WTC11 (cell line): ENCODE results near the gene GSG1L. TPM values are rescaled to one million over a fixed set of nuclear protein-coding genes. Genes with fewer than 3 reads are reported as not detected.

Experiments used
- ATAC-seq: fragments of 200-7000 bp; cut with Tn5 transposase; 2 replicates; pipeline ENCODE4 v1.10.0; 2021; ENCODE audit warnings: mild to moderate bottlenecking, moderate library complexity
- CTCF ChIA-PET: fragments of 300-600 bp; sonication (Branson Sonifier 250); formaldehyde crosslinking; loops from one replicate; lab custom pipeline; 2021; ENCODE audit warnings: antibody characterized with exemption; lab: Charles Lee
- POLR2A ChIA-PET: fragments of 350-600 bp; sonication (Branson Sonifier 250); formaldehyde crosslinking; loops from one replicate; lab custom pipeline; 2021; ENCODE audit warnings: antibody characterized with exemption; lab: Charles Lee
- DNase-seq: peaks from one replicate; pipeline ENCODE4 v3.0.0; 2021; ENCODE audit warnings: low spot score
- H3K27ac Mint-ChIP-seq: 2 replicates; pipeline ENCODE4 v1.8.0; 2021; ENCODE audit warnings: mixed read lengths
- H3K27me3 Mint-ChIP-seq: 2 replicates; pipeline ENCODE4 v1.8.0; 2021; ENCODE audit warnings: low read depth, mild to moderate bottlenecking, moderate library complexity, mixed read lengths
- H3K36me3 Mint-ChIP-seq: 2 replicates; pipeline ENCODE4 v1.8.0; 2021; ENCODE audit warnings: mixed read lengths
- H3K4me1 Mint-ChIP-seq: 2 replicates; pipeline ENCODE4 v1.8.0; 2022; ENCODE audit warnings: mixed read lengths
- H3K4me3 Mint-ChIP-seq: 2 replicates; pipeline ENCODE4 v1.8.0; 2021; ENCODE audit warnings: mild to moderate bottlenecking, moderate library complexity, mixed read lengths
- H3K9me3 Mint-ChIP-seq: 2 replicates; pipeline ENCODE4 v1.8.0; 2021; ENCODE audit warnings: mixed read lengths
- ELF4 ChIP-seq: sonication (generic); formaldehyde crosslinking; IDR thresholded peaks from 2 replicates; pipeline ENCODE4 v1.8.1; 2022; ENCODE audit warnings: low read depth, mild to moderate bottlenecking, moderate library complexity, missing genetic modification reagents
- FOXJ3 ChIP-seq: sonication (generic); formaldehyde crosslinking; IDR thresholded peaks from 2 replicates; pipeline ENCODE4 v1.9.0; 2021; ENCODE audit warnings: missing genetic modification reagents, mild to moderate bottlenecking, borderline replicate concordance
- GRHL2 ChIP-seq: fragments of 250-450 bp; sonication (Bioruptor Pico); IDR thresholded peaks from 2 replicates; pipeline ENCODE4 v1.8.0; 2022; ENCODE audit warnings: mild to moderate bottlenecking, moderate library complexity; ENCODE audit not compliant: insufficient replicate concordance, severe bottlenecking
- KAT7 ChIP-seq: sonication (generic); formaldehyde crosslinking; IDR thresholded peaks from 2 replicates; pipeline ENCODE4 v1.8.1; 2023; ENCODE audit warnings: missing genetic modification reagents, mild to moderate bottlenecking, borderline replicate concordance
- MXD4 ChIP-seq: fragments of 250-450 bp; sonication (Bioruptor Pico); IDR thresholded peaks from 2 replicates; pipeline ENCODE4 v1.8.0; 2021; ENCODE audit warnings: mild to moderate bottlenecking, moderate library complexity, borderline replicate concordance
- MYBL2 ChIP-seq: sonication (generic); formaldehyde crosslinking; IDR thresholded peaks from 2 replicates; pipeline ENCODE4 v1.8.1; 2023; ENCODE audit warnings: mild to moderate bottlenecking, moderate library complexity, missing genetic modification reagents
- NR1H2 ChIP-seq: sonication (generic); formaldehyde crosslinking; IDR thresholded peaks from 2 replicates; pipeline ENCODE4 v1.9.0; 2021; ENCODE audit warnings: mild to moderate bottlenecking, moderate library complexity, missing genetic modification reagents
- OVOL2 ChIP-seq: fragments of 250-450 bp; sonication (Bioruptor Pico); IDR thresholded peaks from 2 replicates; pipeline ENCODE4 v1.9.0; 2021; ENCODE audit warnings: mild to moderate bottlenecking, borderline replicate concordance
- SP1 ChIP-seq: sonication (generic); formaldehyde crosslinking; conservative IDR thresholded peaks from 2 replicates; pipeline ENCODE4 v1.8.1; 2022; ENCODE audit warnings: missing genetic modification reagents
- TEAD4 ChIP-seq: sonication (generic); formaldehyde crosslinking; IDR thresholded peaks from 2 replicates; pipeline ENCODE4 v1.8.0; 2022; ENCODE audit warnings: mild to moderate bottlenecking, missing genetic modification reagents
- ZNF121 ChIP-seq: sonication (generic); formaldehyde crosslinking; IDR thresholded peaks from 2 replicates; pipeline ENCODE4 v1.8.0; 2023; ENCODE audit warnings: missing genetic modification reagents
- total RNA-seq: library from RNA; stranded (reverse); gene quantifications from 3 replicates; pipeline ENCODE4 v1.2.3, GENCODE V29; 2021
- TF ChIP-seq, protein P1 (sequence below): sonication (generic); formaldehyde crosslinking; IDR thresholded peaks from 2 replicates; pipeline ENCODE4 v1.8.1; 2023; ENCODE audit warnings: mild to moderate bottlenecking, moderate library complexity, missing genetic modification reagents
- TF ChIP-seq, protein P2 (sequence below): fragments of 250-450 bp; sonication (Bioruptor Pico); IDR thresholded peaks from 2 replicates; pipeline ENCODE4 v1.9.0; 2021; ENCODE audit warnings: mild to moderate bottlenecking
- TF ChIP-seq, protein P3 (sequence below): sonication (generic); formaldehyde crosslinking; IDR thresholded peaks from 2 replicates; pipeline ENCODE4 v1.8.0; 2023; ENCODE audit warnings: mild to moderate bottlenecking, missing genetic modification reagents
- TF ChIP-seq, protein P4 (sequence below): fragments of 200-600 bp; IDR thresholded peaks from 2 replicates; pipeline ENCODE4 v1.8.0; 2022; ENCODE audit warnings: antibody characterized with exemption

The GSG1L gene
- total RNA-seq, 1 experiment from 2014 or later, result 0.28 TPM

DNA sequence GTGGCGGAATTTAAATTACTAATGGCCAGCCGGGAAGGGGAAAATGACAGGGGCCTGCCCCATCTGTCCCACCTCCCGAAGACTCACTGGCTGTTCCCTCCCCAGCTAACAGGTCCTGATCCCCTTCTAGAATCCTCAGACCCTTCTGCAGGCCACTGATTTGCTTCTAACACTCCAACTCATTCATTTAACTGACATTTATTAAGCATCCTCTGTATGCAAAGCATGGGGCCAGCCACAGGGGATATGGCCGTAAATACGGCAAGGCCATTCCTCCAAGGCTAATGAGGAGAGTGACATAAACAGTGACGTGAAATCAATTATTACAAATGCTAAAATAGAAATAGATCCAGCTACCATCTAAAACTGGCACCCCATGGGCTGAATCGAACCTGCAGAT lies 195.3 kb downstream of the GSG1L start:
- no peak overlapping the region for H3K27ac Mint-ChIP-seq
- no peak for DNase-seq
- ChIA-PET CTCF (interaction anchor here (0.6 to 3.0 kb wide), 68 partner anchors 10 to 348 kb away, joined by 3 to 100 read pairs (median 6); partner anchors contain the start of genes GTF3C1 and KATNIP), POLR2A (interaction anchor here (0.6 kb wide), 1 partner anchor 11 kb away, joined by 3 read pairs; no protein-coding TSS in a partner anchor)
- H3K36me3 Mint-ChIP-seq, result peaks cover 18% of the 10 kb centered on the region
- ATAC-seq, result no peak
- no peak overlapping the region for H3K4me3 Mint-ChIP-seq
- no peaks in the 10 kb centered on the region for H3K4me1 Mint-ChIP-seq
- TF ChIP-seq, protein P1, sequence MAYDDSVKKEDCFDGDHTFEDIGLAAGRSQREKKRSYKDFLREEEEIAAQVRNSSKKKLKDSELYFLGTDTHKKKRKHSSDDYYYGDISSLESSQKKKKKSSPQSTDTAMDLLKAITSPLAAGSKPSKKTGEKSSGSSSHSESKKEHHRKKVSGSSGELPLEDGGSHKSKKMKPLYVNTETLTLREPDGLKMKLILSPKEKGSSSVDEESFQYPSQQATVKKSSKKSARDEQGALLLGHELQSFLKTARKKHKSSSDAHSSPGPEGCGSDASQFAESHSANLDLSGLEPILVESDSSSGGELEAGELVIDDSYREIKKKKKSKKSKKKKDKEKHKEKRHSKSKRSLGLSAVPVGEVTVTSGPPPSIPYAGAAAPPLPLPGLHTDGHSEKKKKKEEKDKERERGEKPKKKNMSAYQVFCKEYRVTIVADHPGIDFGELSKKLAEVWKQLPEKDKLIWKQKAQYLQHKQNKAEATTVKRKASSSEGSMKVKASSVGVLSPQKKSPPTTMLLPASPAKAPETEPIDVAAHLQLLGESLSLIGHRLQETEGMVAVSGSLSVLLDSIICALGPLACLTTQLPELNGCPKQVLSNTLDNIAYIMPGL (CRISPR knock-in tag), result no peak
- TF ChIP-seq ELF4 (CRISPR knock-in tag) (no peak), GRHL2 (CRISPR knock-in tag) (no peak), NR1H2 (CRISPR knock-in tag) (no peak), OVOL2 (CRISPR knock-in tag) (no peak), FOXJ3 (CRISPR knock-in tag) (no peak), MYBL2 (CRISPR knock-in tag) (no peak), KAT7 (CRISPR knock-in tag) (no peak), TEAD4 (CRISPR knock-in tag) (no peak), MXD4 (CRISPR knock-in tag) (no peak)
- TF ChIP-seq, protein P2, sequence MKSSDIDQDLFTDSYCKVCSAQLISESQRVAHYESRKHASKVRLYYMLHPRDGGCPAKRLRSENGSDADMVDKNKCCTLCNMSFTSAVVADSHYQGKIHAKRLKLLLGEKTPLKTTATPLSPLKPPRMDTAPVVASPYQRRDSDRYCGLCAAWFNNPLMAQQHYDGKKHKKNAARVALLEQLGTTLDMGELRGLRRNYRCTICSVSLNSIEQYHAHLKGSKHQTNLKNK (CRISPR knock-in tag), result no peak
- TF ChIP-seq, all 79 proteins: peak for 0
- Mint-ChIP-seq H3K9me3 (peaks cover 42% of the 10 kb centered on the region), H3K27me3 (peaks cover 4% of the 10 kb centered on the region)

DNA sequence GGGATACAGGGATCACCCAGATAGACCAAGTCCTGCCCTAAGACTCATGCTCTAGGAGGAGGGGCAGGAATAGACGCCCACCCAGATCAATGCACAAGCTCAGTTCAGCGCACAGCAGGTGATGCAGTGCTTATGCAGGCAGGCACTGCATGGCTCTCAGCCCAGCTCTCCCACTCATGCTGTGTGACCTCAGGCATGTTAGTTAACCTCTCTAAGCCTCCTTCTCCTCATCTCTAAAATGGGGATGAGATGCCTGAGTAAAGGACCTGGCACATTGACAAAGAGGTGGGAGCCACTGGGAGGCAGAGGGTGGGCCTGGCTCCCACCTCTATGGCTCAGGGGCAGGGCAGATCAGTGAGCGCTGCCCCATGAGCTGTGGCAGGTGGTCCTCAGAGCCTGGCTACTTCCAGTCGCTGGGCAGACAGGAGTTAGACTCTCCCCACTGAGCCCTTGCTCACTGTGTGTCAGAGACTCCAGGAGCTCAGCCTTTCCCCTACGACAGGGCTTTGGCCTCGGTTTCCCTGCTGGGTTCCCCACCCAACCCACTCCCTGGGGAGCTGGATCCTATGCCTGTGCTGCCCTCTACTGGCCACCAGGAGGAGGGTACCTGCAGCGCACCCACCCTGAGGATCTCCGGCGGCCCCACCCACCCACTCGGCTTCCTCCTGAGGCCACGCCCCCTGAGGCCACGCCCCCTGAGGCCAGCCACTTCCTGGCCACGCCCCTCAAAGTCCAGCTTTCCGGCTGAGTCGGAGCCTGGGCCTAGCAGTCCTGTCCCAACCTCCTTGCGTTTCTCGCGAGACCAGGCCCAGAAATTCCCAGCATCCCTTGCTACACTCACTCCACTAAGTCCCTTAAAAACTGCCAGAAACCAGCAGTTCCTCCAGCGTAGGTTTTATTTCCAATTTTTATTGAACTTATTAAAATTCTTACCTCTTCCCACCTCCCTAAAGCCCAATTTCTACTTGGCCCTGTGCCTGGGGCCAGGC lies 196.1 kb downstream of the GSG1L start:
- Mint-ChIP-seq H3K27ac (no peak overlapping the region), H3K36me3 (peaks cover 16% of the 10 kb centered on the region), H3K9me3 (peaks cover 42% of the 10 kb centered on the region), H3K4me3 (no peak overlapping the region), H3K27me3 (peaks cover 4% of the 10 kb centered on the region), H3K4me1 (no peaks in the 10 kb centered on the region)
- CTCF ChIA-PET, result interaction anchor here (0.6 to 3.0 kb wide), 81 partner anchors 9 to 351 kb away, joined by 3 to 100 read pairs (median 4); partner anchors contain the start of genes GTF3C1 and KATNIP
- TF ChIP-seq, protein P3, sequence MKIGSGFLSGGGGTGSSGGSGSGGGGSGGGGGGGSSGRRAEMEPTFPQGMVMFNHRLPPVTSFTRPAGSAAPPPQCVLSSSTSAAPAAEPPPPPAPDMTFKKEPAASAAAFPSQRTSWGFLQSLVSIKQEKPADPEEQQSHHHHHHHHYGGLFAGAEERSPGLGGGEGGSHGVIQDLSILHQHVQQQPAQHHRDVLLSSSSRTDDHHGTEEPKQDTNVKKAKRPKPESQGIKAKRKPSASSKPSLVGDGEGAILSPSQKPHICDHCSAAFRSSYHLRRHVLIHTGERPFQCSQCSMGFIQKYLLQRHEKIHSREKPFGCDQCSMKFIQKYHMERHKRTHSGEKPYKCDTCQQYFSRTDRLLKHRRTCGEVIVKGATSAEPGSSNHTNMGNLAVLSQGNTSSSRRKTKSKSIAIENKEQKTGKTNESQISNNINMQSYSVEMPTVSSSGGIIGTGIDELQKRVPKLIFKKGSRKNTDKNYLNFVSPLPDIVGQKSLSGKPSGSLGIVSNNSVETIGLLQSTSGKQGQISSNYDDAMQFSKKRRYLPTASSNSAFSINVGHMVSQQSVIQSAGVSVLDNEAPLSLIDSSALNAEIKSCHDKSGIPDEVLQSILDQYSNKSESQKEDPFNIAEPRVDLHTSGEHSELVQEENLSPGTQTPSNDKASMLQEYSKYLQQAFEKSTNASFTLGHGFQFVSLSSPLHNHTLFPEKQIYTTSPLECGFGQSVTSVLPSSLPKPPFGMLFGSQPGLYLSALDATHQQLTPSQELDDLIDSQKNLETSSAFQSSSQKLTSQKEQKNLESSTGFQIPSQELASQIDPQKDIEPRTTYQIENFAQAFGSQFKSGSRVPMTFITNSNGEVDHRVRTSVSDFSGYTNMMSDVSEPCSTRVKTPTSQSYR, result no peak
- TF ChIP-seq, protein P4, sequence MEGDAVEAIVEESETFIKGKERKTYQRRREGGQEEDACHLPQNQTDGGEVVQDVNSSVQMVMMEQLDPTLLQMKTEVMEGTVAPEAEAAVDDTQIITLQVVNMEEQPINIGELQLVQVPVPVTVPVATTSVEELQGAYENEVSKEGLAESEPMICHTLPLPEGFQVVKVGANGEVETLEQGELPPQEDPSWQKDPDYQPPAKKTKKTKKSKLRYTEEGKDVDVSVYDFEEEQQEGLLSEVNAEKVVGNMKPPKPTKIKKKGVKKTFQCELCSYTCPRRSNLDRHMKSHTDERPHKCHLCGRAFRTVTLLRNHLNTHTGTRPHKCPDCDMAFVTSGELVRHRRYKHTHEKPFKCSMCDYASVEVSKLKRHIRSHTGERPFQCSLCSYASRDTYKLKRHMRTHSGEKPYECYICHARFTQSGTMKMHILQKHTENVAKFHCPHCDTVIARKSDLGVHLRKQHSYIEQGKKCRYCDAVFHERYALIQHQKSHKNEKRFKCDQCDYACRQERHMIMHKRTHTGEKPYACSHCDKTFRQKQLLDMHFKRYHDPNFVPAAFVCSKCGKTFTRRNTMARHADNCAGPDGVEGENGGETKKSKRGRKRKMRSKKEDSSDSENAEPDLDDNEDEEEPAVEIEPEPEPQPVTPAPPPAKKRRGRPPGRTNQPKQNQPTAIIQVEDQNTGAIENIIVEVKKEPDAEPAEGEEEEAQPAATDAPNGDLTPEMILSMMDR, result peak; percentile 85
- peak; percentile 99 for TF ChIP-seq ZNF121
- peak; percentile 95 for TF ChIP-seq SP1 (CRISPR knock-in tag)
- DNase-seq, result peak; percentile 96
- peak; percentile 96 for ATAC-seq
- POLR2A ChIA-PET, result interaction anchor here (0.6 kb wide), 2 partner anchors 12 to 1036 kb away, joined by 3 read pairs; no protein-coding TSS in a partner anchor
